ENCODE results near the gene MRPL17.

Gene MRPL17

DNA sequence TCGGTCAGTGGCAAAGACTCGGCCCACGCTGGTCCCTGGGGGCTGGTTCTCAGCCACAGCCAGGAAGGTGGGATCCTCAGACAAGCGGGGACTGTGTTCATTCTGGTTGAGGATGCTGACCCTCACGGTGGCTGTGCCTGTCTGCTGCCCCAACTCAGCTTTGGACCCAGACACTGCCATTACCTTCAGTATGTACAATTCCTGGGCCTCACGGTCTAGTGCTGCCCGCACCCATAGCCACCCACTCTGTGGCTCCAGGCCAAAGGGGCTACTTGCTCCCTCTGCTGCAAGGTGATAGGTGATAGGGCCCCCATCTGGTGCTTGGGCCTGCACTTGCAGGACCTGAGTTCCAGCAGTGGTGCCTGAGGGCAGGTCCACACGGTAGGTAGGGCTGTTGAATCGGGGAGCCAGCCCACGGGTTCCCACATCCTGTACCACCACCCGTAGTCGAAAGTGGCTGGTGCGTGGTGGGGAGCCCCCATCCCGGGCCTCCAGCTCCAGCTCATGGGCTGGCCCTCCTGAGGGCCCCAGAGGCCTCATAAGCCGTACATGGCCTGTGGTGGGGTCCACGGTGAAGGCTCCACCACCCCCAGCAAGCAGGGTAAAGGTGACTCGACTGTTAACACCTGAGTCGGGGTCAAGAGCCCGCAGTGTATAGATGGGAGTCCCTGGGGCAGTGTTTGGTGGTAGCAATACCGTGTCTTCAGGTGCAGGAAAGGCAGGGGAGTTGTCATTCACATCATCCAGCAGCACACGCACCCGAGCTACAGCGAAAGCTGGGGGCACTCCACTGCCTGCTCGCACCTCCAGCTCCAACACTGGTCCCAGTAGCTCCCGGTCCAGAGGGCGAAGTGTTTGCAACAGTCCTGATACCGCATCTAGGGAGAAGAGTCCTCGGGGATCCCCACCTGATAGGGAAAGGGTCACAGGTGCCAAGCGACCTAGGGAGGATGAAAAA, 50.7 kb downstream of the MRPL17 start:
- no peak for DNase-seq (ENCODE audit: low spot score)

DNA sequence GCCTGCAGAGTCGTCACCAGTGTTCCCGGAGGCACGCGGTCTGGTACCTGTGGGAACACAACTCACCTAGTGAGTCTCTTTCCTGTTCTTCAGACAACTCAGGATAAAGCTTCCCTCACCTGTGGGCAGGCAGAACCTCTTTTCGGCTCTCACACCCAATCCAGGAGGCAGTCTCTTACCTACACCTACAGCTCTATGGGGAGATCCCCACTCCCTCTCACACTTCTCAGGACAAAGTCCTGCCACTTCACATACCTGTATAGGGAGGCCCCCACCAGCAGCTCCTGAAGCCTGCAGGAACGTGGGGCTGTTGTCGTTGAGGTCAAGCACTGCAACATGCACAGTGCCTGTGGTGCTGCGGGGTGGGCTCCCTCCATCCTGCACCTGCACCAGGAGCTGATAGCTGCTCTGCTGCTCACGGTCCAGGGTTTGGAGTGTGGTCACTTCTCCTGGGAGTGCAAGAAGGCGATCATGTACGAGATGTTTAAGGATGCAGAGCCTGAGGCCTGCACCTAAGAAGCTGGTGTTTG, 51.7 kb downstream of the MRPL17 start:
- DNase-seq (ENCODE audit: low spot score), result no peak

DNA sequence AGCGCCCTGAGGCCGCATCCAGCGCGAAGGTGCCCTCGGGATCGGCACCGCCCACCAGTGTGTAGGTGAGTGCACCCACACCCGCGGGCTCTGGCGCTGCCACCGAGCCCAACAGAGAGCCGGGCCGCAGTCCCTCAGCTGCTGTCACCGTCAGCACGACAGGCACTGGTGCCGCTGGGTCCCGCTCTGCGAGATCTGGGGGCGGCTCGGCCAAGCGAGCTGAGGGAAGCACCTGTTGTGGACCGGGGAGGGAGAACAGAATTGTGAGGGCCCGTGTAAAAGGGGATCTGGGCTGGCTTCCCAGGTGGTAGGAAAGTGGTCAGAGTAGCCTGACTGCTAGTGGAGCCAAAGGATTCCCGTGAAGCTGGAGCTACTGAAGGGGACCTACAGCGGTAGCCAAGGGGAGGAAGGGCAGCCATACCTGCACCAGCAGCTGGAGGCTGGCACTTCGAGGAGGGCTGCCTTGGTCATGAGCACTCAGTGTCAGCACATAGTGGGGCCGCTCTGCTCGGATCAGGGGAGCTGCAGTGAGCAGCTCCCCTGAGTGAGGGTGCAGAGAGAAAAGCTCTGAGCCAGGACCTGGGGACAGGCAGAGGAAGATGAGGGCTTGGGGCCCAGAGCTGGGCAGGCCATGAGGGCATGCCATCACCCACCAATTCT, 52.4 kb downstream of the MRPL17 start:
- DNase-seq (ENCODE audit: low spot score), result no peak

Data from activated CD4-positive, alpha-beta T cell treated with anti-CD3 and anti-CD28 coated beads, Interleukin-2, Interleukin-4, amounts not matched to agents 100 ng/mL and 50 ng/mL, durations not matched to agents 16 hours and 8 hours (primary cell).